Measurements from ENCODE around the gene SBF2.

The SBF2 gene

GRCh38 chr11:10109806-10110205, 184.2 kb downstream of the SBF2 start:
- no peaks in the 10 kb centered on the region for H3K79me2 ChIP-seq (ENCODE audit: insufficient read depth, low read length)
- TF ChIP-seq CTCF (IDR thresholded peaks at IDR 0.05; ENCODE audit: low read length) = no peak
- no peak for TF ChIP-seq EZH2 (IDR thresholded peaks at IDR 0.05; ENCODE audit: borderline replicate concordance, low read length)
- H3K4me1 ChIP-seq (ENCODE audit: insufficient read depth, low read length, severe bottlenecking) = no peaks in the 10 kb centered on the region
- no peaks in the 10 kb centered on the region for H3F3A ChIP-seq (ENCODE audit: insufficient read depth, low read length)
- no peak overlapping the region for H3K27ac ChIP-seq (ENCODE audit: low read depth, low read length, poor library complexity, severe bottlenecking)
- H3K9ac ChIP-seq (ENCODE audit: low read length) = no peak overlapping the region
- H3K36me3 ChIP-seq (ENCODE audit: insufficient read depth, low read length) = no peaks in the 10 kb centered on the region
- H3K4me3 ChIP-seq (ENCODE audit: low read depth, low read length, poor library complexity, severe bottlenecking) = no peak overlapping the region
- no peaks in the 10 kb centered on the region for H3K27me3 ChIP-seq (ENCODE audit: insufficient read depth, low read length)
- H3K9me2 ChIP-seq (ENCODE audit: low read depth, low read length) = no peaks in the 10 kb centered on the region
- no peaks in the 10 kb centered on the region for H3K9me3 ChIP-seq (ENCODE audit: low read length)
- H3K4me2 ChIP-seq (ENCODE audit: low read length) = no peak overlapping the region
- no peaks in the 10 kb centered on the region for H4K20me1 ChIP-seq (ENCODE audit: insufficient read depth, low read length)
- H2AFZ ChIP-seq (ENCODE audit: low read length) = no peak overlapping the region

- no peaks in the 10 kb centered on the region for H3K4me1 ChIP-seq (ENCODE audit: insufficient read depth, low read length, severe bottlenecking)
Observed at GRCh38 chr11:10108915-10109680, 184.9 kb downstream of the SBF2 start.

GRCh38 chr11:10107497-10107896, 186.5 kb downstream of the SBF2 start:
- Histone ChIP-seq H3K9me2 (ENCODE audit: low read depth, low read length) (no peaks in the 10 kb centered on the region), H4K20me1 (ENCODE audit: insufficient read depth, low read length) (no peaks in the 10 kb centered on the region), H3K79me2 (ENCODE audit: insufficient read depth, low read length) (no peaks in the 10 kb centered on the region), H3K4me3 (ENCODE audit: low read depth, low read length, poor library complexity, severe bottlenecking) (no peak overlapping the region), H3F3A (ENCODE audit: insufficient read depth, low read length) (no peaks in the 10 kb centered on the region), H3K4me1 (ENCODE audit: insufficient read depth, low read length, severe bottlenecking) (no peaks in the 10 kb centered on the region), H2AFZ (ENCODE audit: low read length) (no peak overlapping the region), H3K27ac (ENCODE audit: low read depth, low read length, poor library complexity, severe bottlenecking) (no peak overlapping the region), H3K9ac (ENCODE audit: low read length) (no peak overlapping the region), H3K36me3 (ENCODE audit: insufficient read depth, low read length) (no peaks in the 10 kb centered on the region), H3K4me2 (ENCODE audit: low read length) (no peak overlapping the region), H3K9me3 (ENCODE audit: low read length) (no peaks in the 10 kb centered on the region), H3K27me3 (ENCODE audit: insufficient read depth, low read length) (no peaks in the 10 kb centered on the region)
- no peak for TF ChIP-seq EZH2 (IDR thresholded peaks at IDR 0.05; ENCODE audit: borderline replicate concordance, low read length)
- TF ChIP-seq CTCF (IDR thresholded peaks at IDR 0.05; ENCODE audit: low read length) = no peak

More at GRCh38 chr11:10108915-10109680, 184.9 kb downstream of the SBF2 start:
- H4K20me1 ChIP-seq (ENCODE audit: insufficient read depth, low read length) = no peaks in the 10 kb centered on the region
- no peak overlapping the region for H3K9ac ChIP-seq (ENCODE audit: low read length)
- H3F3A ChIP-seq (ENCODE audit: insufficient read depth, low read length) = no peaks in the 10 kb centered on the region
- H3K27ac ChIP-seq (ENCODE audit: low read depth, low read length, poor library complexity, severe bottlenecking) = no peak overlapping the region
- no peak overlapping the region for H3K4me3 ChIP-seq (ENCODE audit: low read depth, low read length, poor library complexity, severe bottlenecking)
- no peaks in the 10 kb centered on the region for H3K9me3 ChIP-seq (ENCODE audit: low read length)
- no peaks in the 10 kb centered on the region for H3K79me2 ChIP-seq (ENCODE audit: insufficient read depth, low read length)
- H3K4me2 ChIP-seq (ENCODE audit: low read length) = no peak overlapping the region
- H2AFZ ChIP-seq (ENCODE audit: low read length) = no peak overlapping the region
- no peak for TF ChIP-seq CTCF (IDR thresholded peaks at IDR 0.05; ENCODE audit: low read length)
- TF ChIP-seq EZH2 (IDR thresholded peaks at IDR 0.05; ENCODE audit: borderline replicate concordance, low read length) = no peak
- H3K36me3 ChIP-seq (ENCODE audit: insufficient read depth, low read length) = no peaks in the 10 kb centered on the region
- no peaks in the 10 kb centered on the region for H3K27me3 ChIP-seq (ENCODE audit: insufficient read depth, low read length)
- H3K9me2 ChIP-seq (ENCODE audit: low read depth, low read length) = no peaks in the 10 kb centered on the region

Measured in OCI-LY1 (cell line).